IgD-negative memory B cell (primary cell): ENCODE measurements around the gene PI4KB. TPM values are rescaled to one million over a fixed set of nuclear protein-coding genes. Genes with fewer than 3 reads are reported as not detected.
"Not testable (repeated sequence)": the region's sequence is repeated elsewhere in the genome, so short reads cannot be mapped to it uniquely, and the experiment has no call there.

Source experiments
- H3K27ac Mint-ChIP-seq, 3 donors: one replicate each; pipeline ENCODE4 v1.8.0; 2020 to 2022; ENCODE audit warnings: mild to moderate bottlenecking in 3 of 3, mixed read lengths in 3 of 3, moderate library complexity in 1 of 3
- H3K27me3 Mint-ChIP-seq: one replicate; pipeline ENCODE4 v1.8.0; 2021; ENCODE audit warnings: mixed read lengths
- H3K36me3 Mint-ChIP-seq: one replicate; pipeline ENCODE4 v1.8.0; 2020; ENCODE audit warnings: mild to moderate bottlenecking, mixed read lengths
- H3K4me1 Mint-ChIP-seq, 3 donors: one replicate each; pipeline ENCODE4 v1.8.0; 2020 to 2022; ENCODE audit warnings: mixed read lengths in 3 of 3, mild to moderate bottlenecking in 1 of 3
- H3K4me3 Mint-ChIP-seq, 4 donors: one replicate each; pipeline ENCODE4 v1.8.0; 2020 to 2022; ENCODE audit warnings: mild to moderate bottlenecking in 4 of 4, mixed read lengths in 4 of 4, moderate library complexity in 3 of 4
- H3K9me3 Mint-ChIP-seq, 3 donors: one replicate each; pipeline ENCODE4 v1.8.0; 2020 to 2021; ENCODE audit warnings: mixed read lengths in 3 of 3, mild to moderate bottlenecking in 1 of 3
- polyA plus RNA-seq: library from polyadenylated mRNA; unstranded; fragments of 300-500 nt; fragmentation: Illumina TruSeq; gene quantifications from one replicate; pipeline ENCODE4 v1.2.3, GENCODE V29; 2021

Gene PI4KB
- polyA plus RNA-seq, 1 donor from 2014 or later, result 67.9 TPM

GRCh38 chr1:151356696-151357095 lies 29.5 kb upstream of the PI4KB start:
- Mint-ChIP-seq H3K4me3 (no peak overlapping the region), H3K4me1 (no peaks in the 10 kb centered on the region), H3K27me3 (no peaks in the 10 kb centered on the region), H3K36me3 (no peaks in the 10 kb centered on the region), H3K9me3 (peaks cover 0 to 1% (median 0%) of the 10 kb centered on the region in 3 donors), H3K27ac (no peak overlapping the region)

- H3K4me3 Mint-ChIP-seq, result peak overlapping the region in 1 of 4 donors; percentile 38
- no peaks in the 10 kb centered on the region for H3K36me3 Mint-ChIP-seq
- no peak overlapping the region for H3K27ac Mint-ChIP-seq
- peaks cover 8 to 11% (median 10%) of the 10 kb centered on the region in 3 donors for H3K4me1 Mint-ChIP-seq
- peaks cover 0 to 3% (median 3%) of the 10 kb centered on the region in 3 donors for H3K9me3 Mint-ChIP-seq
- H3K27me3 Mint-ChIP-seq, result no peaks in the 10 kb centered on the region
These were observed 25.0 kb upstream of the PI4KB start for GRCh38 chr1:151352021-151352718.

- H3K36me3 Mint-ChIP-seq, H3K9me3 Mint-ChIP-seq, H3K27me3 Mint-ChIP-seq, H3K4me3 Mint-ChIP-seq: not testable (repeated sequence)
- Mint-ChIP-seq H3K4me1 (peaks cover 20 to 21% (median 20%) of the 10 kb centered on the region in 3 donors), H3K27ac (peak overlapping the region in 1 of 3 donors; percentile 17)
These were observed 23.1 kb upstream of the PI4KB start for GRCh38 chr1:151350323-151350722.

- Mint-ChIP-seq H3K27me3 (no peaks in the 10 kb centered on the region), H3K27ac (peak overlapping the region; percentile 97 to 99 (median 99)), H3K9me3 (peaks cover 0 to 3% (median 3%) of the 10 kb centered on the region in 3 donors), H3K4me1 (peaks cover 21 to 30% (median 24%) of the 10 kb centered on the region in 3 donors), H3K36me3 (peaks cover 3% of the 10 kb centered on the region), H3K4me3 (peak overlapping the region; percentile 93 to 99 (median 96))
These were observed 20.5 kb upstream of the PI4KB start for GRCh38 chr1:151347523-151348246.

- Mint-ChIP-seq H3K4me3 (peak within 1 kb of the TSS; percentile 93 to 99 (median 96)), H3K27ac (peak within 1 kb of the TSS; percentile 97 to 99 (median 99)), H3K27me3 (no peaks in the 10 kb centered on the region), H3K9me3 (peaks cover 0 to 3% (median 3%) of the 10 kb centered on the region in 3 donors), H3K4me1 (peaks cover 21 to 30% (median 24%) of the 10 kb centered on the region in 3 donors), H3K36me3 (peaks cover 3% of the 10 kb centered on the region)
These were observed 19.7 kb upstream of the PI4KB start, which contains the start of gene RFX5 for GRCh38 chr1:151346769-151347522. Gene RFX5, minus strand, starts transcription at chr1:151347252. Its CDS starts 932 bp downstream, at chr1:151346320.

- peak overlapping the region; percentile 93 to 99 (median 96) for H3K4me3 Mint-ChIP-seq
- peaks cover 21 to 30% (median 24%) of the 10 kb centered on the region in 3 donors for H3K4me1 Mint-ChIP-seq
- H3K36me3 Mint-ChIP-seq, result peaks cover 3% of the 10 kb centered on the region
- H3K9me3 Mint-ChIP-seq, result peaks cover 0 to 3% (median 1%) of the 10 kb centered on the region in 3 donors
- H3K27me3 Mint-ChIP-seq, result no peaks in the 10 kb centered on the region
- H3K27ac Mint-ChIP-seq, result peak overlapping the region; percentile 97 to 99 (median 99)
These were observed 19.0 kb upstream of the PI4KB start for GRCh38 chr1:151346082-151346768.

- peaks cover 3% of the 10 kb centered on the region for H3K36me3 Mint-ChIP-seq
- peak overlapping the region in 3 of 4 donors; percentile 30 to 67 (median 57) for H3K4me3 Mint-ChIP-seq
- H3K27me3 Mint-ChIP-seq, result no peaks in the 10 kb centered on the region
These were observed 17.1 kb upstream of the PI4KB start for GRCh38 chr1:151344291-151344690.

GRCh38 chr1:151343587-151343986 lies 16.4 kb upstream of the PI4KB start:
- no peaks in the 10 kb centered on the region for H3K27me3 Mint-ChIP-seq
- H3K4me1 Mint-ChIP-seq, result peaks cover 27 to 41% (median 32%) of the 10 kb centered on the region in 3 donors

More at GRCh38 chr1:151344291-151344690, 17.1 kb upstream of the PI4KB start:
- peaks cover 27 to 40% (median 32%) of the 10 kb centered on the region in 3 donors for H3K4me1 Mint-ChIP-seq
- peaks cover 0 to 1% (median 0%) of the 10 kb centered on the region in 3 donors for H3K9me3 Mint-ChIP-seq
- H3K27ac Mint-ChIP-seq, result peak overlapping the region; percentile 45 to 82 (median 75)

GRCh38 chr1:151342569-151342968 lies 15.4 kb upstream of the PI4KB start:
- Mint-ChIP-seq H3K27ac (peak overlapping the region; percentile 67 to 75 (median 72)), H3K27me3 (no peaks in the 10 kb centered on the region), H3K4me1 (peaks cover 23 to 35% (median 24%) of the 10 kb centered on the region in 3 donors), H3K9me3 (no peaks in the 10 kb centered on the region), H3K36me3 (peaks cover 3% of the 10 kb centered on the region), H3K4me3 (peak overlapping the region in 2 of 4 donors; percentile 46 to 47)

More at GRCh38 chr1:151343587-151343986, 16.4 kb upstream of the PI4KB start:
- peak overlapping the region in 2 of 3 donors; percentile 75 to 82 for H3K27ac Mint-ChIP-seq
- peak overlapping the region in 1 of 4 donors; percentile 46 for H3K4me3 Mint-ChIP-seq
- peaks cover 3% of the 10 kb centered on the region for H3K36me3 Mint-ChIP-seq
- H3K9me3 Mint-ChIP-seq, result peaks cover 0 to 1% (median 0%) of the 10 kb centered on the region in 3 donors

- peaks cover 3% of the 10 kb centered on the region for H3K36me3 Mint-ChIP-seq
- H3K27ac Mint-ChIP-seq, result peak overlapping the region in 1 of 3 donors; percentile 70
- no peaks in the 10 kb centered on the region for H3K9me3 Mint-ChIP-seq
- H3K4me1 Mint-ChIP-seq, result peaks cover 18 to 31% (median 21%) of the 10 kb centered on the region in 3 donors
- peak overlapping the region in 1 of 4 donors; percentile 71 for H3K4me3 Mint-ChIP-seq
- H3K27me3 Mint-ChIP-seq, result no peaks in the 10 kb centered on the region
These were observed 14.8 kb upstream of the PI4KB start for GRCh38 chr1:151342021-151342420.

GRCh38 chr1:151340870-151341754 lies 13.9 kb upstream of the PI4KB start:
- Mint-ChIP-seq H3K9me3 (no peaks in the 10 kb centered on the region), H3K27ac (peak overlapping the region; percentile 70 to 87 (median 78)), H3K36me3 (peaks cover 3% of the 10 kb centered on the region), H3K4me3 (peak overlapping the region in 1 of 4 donors; percentile 71), H3K27me3 (no peaks in the 10 kb centered on the region), H3K4me1 (peaks cover 10 to 27% (median 17%) of the 10 kb centered on the region in 3 donors)

- no peaks in the 10 kb centered on the region for H3K27me3 Mint-ChIP-seq
- no peak overlapping the region for H3K4me3 Mint-ChIP-seq
- H3K36me3 Mint-ChIP-seq, result no peaks in the 10 kb centered on the region
- no peaks in the 10 kb centered on the region for H3K9me3 Mint-ChIP-seq
- H3K27ac Mint-ChIP-seq, result peak overlapping the region in 2 of 3 donors; percentile 21 to 53
- peaks cover 6 to 11% (median 10%) of the 10 kb centered on the region in 3 donors for H3K4me1 Mint-ChIP-seq
These were observed 9.3 kb upstream of the PI4KB start for GRCh38 chr1:151336556-151336955.

- Mint-ChIP-seq H3K36me3 (no peaks in the 10 kb centered on the region), H3K9me3 (no peaks in the 10 kb centered on the region), H3K4me1 (peaks cover 0 to 3% (median 3%) of the 10 kb centered on the region in 3 donors), H3K27ac (no peak overlapping the region), H3K27me3 (no peaks in the 10 kb centered on the region), H3K4me3 (no peak overlapping the region)
These were observed 7.6 kb upstream of the PI4KB start for GRCh38 chr1:151334822-151335221.
